Peyer's patch (tissue), 4 donors: ENCODE results near the gene BACH2. TPM values are rescaled to one million over a fixed set of nuclear protein-coding genes. Genes with fewer than 3 reads are reported as not detected.
"Not testable (repeated sequence)": the region's sequence is repeated elsewhere in the genome, so short reads cannot be mapped to it uniquely, and the experiment has no call there.

ENCODE experiments used
- DNase-seq, 3 donors: peaks; one replicate each; pipeline ENCODE4 v3.0.0-alpha.2; 2017 to 2019
- H3K27ac ChIP-seq, 4 donors: fragments of 200-600 bp; sonication (generic); one replicate each; pipeline ENCODE4 v1.5.1; 2016 to 2019
- H3K27me3 ChIP-seq, 2 donors: fragments of 200-600 bp; sonication (generic); one replicate each; pipeline ENCODE4 v1.5.1; 2019
- H3K36me3 ChIP-seq, 3 donors: fragments of 200-600 bp; sonication (generic); one replicate each; pipeline ENCODE4 v1.5.1; 2016 to 2019
- H3K4me1 ChIP-seq, 4 donors: fragments of 200-600 bp; sonication (generic); one replicate each; pipeline ENCODE4 v1.5.1; 2016 to 2019
- H3K4me3 ChIP-seq, 4 donors: fragments of 200-600 bp; sonication (generic); 1 replicate in 3 of 4; 2 replicates in 1 of 4; pipeline ENCODE4 v1.5.1; 2016 to 2019; ENCODE audit warnings: mild to moderate bottlenecking in 1 of 4
- H3K9me3 ChIP-seq, 4 donors: fragments of 200-600 bp; sonication (generic); one replicate each; pipeline ENCODE4 v1.5.1; 2016 to 2019; ENCODE audit warnings: mild to moderate bottlenecking in 1 of 4
- POLR2A ChIP-seq, 2 donors: fragments of 450-650 bp; IDR thresholded peaks; one replicate each; pipeline ENCODE4 v1.5.1; 2017; ENCODE audit warnings: antibody characterized with exemption in 2 of 2, mild to moderate bottlenecking in 2 of 2, moderate library complexity in 2 of 2
- total RNA-seq, 4 donors: library from RNA; depleted of rRNA; stranded (reverse); fragments of >200 nt; gene quantifications; one replicate each; pipeline ENCODE4 v1.1.0, GENCODE V29; 2016
- TF ChIP-seq, protein P1 (sequence below), 6 experiments: fragments of 450-650 bp in 4 of 6; fragments of 200-600 bp in 2 of 6; sonication (generic) in 1 of 6; IDR thresholded peaks; one replicate each; pipeline ENCODE4 v1.5.1; 2017 to 2019; ENCODE audit warnings: antibody characterized with exemption in 6 of 6, mild to moderate bottlenecking in 3 of 6, moderate library complexity in 1 of 6

BACH2 gene
- total RNA-seq, 4 donors from 2014 or later: 0.18 to 26.4 (median 8.2) TPM

DNA sequence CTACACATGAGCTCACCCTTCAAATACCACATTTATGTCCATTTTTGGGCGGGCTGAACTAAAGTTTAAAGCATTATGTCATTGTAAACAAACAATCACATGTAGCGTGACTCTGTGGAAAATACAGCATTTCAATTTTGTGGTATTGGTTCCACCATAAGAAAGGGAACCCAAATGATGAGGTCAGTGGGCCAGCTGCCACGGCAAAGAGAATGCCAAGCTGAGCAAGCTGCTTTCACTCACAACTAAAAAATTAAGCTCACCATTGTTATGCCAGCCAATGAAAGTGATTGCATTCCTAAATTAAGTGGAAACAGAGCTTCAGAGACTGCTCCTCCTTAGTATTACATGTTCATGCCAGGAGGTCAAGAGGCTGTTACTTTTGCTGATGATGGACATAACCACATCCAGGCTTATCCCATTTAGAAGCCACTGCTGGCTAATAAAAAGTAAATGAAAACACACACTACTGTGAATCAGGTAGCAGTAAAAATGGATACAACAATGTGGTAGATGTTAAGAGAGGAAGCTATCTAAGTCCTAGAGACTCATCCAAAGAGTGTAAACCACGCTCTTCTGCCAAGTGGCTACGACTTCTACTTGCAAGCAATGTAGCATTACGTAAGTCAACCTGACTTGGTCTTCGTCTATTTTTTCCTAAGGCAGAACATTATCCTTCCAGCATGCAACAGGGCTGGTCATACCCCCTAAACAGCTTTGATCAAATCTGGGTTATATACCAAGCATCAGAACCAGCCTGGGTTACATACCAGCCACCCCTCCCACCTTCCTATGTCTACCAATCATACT lies 164.8 kb downstream of the BACH2 start:
- DNase-seq: no peak
- Histone ChIP-seq H3K9me3 (no peaks in the 10 kb centered on the region), H3K36me3 (no peaks in the 10 kb centered on the region), H3K4me3 (no peak overlapping the region), H3K27ac (no peak overlapping the region), H3K4me1 (peaks cover 0 to 4% (median 0%) of the 10 kb centered on the region in 4 donors), H3K27me3 (no peaks in the 10 kb centered on the region)
- TF ChIP-seq, protein P1, sequence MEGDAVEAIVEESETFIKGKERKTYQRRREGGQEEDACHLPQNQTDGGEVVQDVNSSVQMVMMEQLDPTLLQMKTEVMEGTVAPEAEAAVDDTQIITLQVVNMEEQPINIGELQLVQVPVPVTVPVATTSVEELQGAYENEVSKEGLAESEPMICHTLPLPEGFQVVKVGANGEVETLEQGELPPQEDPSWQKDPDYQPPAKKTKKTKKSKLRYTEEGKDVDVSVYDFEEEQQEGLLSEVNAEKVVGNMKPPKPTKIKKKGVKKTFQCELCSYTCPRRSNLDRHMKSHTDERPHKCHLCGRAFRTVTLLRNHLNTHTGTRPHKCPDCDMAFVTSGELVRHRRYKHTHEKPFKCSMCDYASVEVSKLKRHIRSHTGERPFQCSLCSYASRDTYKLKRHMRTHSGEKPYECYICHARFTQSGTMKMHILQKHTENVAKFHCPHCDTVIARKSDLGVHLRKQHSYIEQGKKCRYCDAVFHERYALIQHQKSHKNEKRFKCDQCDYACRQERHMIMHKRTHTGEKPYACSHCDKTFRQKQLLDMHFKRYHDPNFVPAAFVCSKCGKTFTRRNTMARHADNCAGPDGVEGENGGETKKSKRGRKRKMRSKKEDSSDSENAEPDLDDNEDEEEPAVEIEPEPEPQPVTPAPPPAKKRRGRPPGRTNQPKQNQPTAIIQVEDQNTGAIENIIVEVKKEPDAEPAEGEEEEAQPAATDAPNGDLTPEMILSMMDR (IDR thresholded peaks at IDR 0.05): no peak
- TF ChIP-seq POLR2A (IDR thresholded peaks at IDR 0.05): no peak

DNA sequence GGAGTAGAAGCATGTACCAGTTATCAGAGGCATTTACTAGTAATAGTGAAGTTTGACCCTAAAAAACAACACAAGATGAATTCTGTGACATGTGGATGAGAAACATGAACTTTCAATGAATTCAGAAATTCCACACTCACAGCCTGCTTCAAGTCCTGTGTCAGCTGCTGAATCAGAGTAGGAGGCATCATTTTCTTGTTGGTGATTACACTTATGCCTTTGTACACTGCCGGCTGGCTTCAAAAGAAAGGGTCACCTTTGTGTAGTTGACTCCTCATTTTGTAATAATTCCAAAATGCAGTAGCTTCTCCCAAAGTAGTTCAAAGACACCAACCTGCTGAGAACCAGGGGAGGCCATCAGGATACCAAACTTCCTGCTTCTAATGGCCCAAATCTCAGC lies 165.5 kb downstream of the BACH2 start:
- Histone ChIP-seq H3K9me3 (no peaks in the 10 kb centered on the region), H3K4me3 (no peak overlapping the region), H3K27me3 (no peaks in the 10 kb centered on the region), H3K27ac (no peak overlapping the region), H3K36me3 (no peaks in the 10 kb centered on the region), H3K4me1 (peaks cover 0 to 4% (median 0%) of the 10 kb centered on the region in 4 donors)
- no peak for DNase-seq
- TF ChIP-seq, protein P1 (IDR thresholded peaks at IDR 0.05): no peak
- TF ChIP-seq POLR2A (IDR thresholded peaks at IDR 0.05): no peak

DNA sequence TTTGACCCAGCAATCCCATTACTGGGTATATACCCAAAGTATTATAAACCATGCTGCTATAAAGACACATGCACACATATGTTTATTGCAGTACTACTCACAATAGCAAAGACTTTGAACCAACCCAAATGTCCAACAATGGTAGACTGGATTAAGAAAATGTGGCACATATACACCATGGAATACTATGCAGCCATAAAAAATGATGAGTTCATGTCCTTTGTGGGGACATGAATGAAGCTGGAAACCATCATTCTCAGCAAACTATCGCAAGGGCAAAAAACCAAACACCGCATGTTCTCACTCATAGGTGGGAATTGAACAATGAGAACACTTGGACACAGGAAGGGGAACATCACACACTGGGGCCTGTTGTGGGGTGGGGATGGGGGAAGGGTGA lies 168.0 kb downstream of the BACH2 start:
- H3K36me3 ChIP-seq, H3K9me3 ChIP-seq, DNase-seq: not testable (repeated sequence)

DNA sequence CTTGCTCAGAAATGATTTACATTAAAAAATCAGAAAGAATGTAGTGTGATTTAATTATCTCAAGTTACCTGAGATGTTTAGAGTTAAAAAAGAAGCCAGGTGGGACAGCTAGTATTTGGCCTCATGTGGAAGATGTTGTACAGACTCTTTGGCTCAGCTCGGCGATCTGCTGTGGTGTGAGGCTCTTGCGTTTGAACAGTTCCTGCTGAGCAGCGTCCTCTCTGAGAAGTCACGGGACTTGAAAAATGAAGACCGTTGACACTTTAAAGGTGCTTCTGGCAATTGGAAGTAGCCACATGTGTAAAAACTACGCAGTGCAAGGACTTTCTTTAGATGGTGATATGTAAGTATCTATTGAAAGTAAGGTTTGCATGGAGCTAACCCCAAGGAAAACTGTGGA lies 169.0 kb downstream of the BACH2 start:
- Histone ChIP-seq H3K36me3 (no peaks in the 10 kb centered on the region), H3K27me3 (no peaks in the 10 kb centered on the region), H3K4me3 (no peak overlapping the region), H3K27ac (no peak overlapping the region), H3K9me3 (no peaks in the 10 kb centered on the region), H3K4me1 (peaks cover 0 to 2% (median 0%) of the 10 kb centered on the region in 4 donors)
- DNase-seq: no peak
- no peak for TF ChIP-seq POLR2A (IDR thresholded peaks at IDR 0.05)
- TF ChIP-seq, protein P1 (IDR thresholded peaks at IDR 0.05): no peak

More for the DNA sequence above, 168.0 kb downstream of the BACH2 start:
- not testable (repeated sequence) for H3K27ac ChIP-seq, H3K4me3 ChIP-seq, H3K27me3 ChIP-seq, H3K4me1 ChIP-seq

DNA sequence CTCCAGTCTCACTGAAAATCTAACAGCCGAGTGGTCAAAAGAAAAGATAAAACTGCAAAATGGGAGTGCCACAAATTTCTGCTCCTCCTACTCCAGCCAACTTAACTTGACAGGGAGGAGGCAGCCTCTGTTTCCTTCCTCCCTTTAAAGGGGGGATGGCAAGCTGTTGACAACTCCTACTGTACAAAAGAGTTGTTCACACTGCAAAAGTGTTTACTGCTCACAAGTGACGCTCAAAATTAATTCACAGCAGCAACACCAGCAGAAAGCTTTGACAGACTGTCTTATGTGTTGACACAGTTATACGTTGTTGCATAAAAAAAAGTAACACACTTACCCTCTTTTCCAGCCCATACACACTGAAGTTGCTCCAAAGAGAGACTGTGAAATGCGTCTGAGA lies 169.8 kb downstream of the BACH2 start:
- no peak overlapping the region for H3K27ac ChIP-seq
- H3K36me3 ChIP-seq: no peaks in the 10 kb centered on the region
- TF ChIP-seq, protein P1 (IDR thresholded peaks at IDR 0.05): no peak
- TF ChIP-seq POLR2A (IDR thresholded peaks at IDR 0.05): no peak
- DNase-seq: no peak
- no peaks in the 10 kb centered on the region for H3K9me3 ChIP-seq
- H3K27me3 ChIP-seq: no peaks in the 10 kb centered on the region
- H3K4me1 ChIP-seq: no peaks in the 10 kb centered on the region
- no peak overlapping the region for H3K4me3 ChIP-seq

DNA sequence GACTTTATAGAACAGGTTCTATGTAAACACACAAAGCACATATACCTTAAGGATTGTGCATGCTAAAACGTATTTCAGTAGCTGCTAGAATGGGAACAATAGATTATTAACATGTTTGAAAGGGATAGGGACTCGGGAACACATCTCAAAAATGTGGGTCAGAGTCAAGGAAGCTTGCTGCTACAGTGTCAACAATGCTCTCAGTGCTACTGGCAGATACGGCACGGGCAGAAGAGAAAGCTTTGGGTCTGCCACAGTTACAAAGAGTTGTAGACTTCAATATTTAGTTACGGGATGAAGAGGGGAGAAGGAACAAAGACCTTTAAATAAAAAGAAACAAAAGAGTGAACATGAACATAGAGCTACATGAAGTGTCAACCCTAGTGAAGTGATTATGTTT lies 170.5 kb downstream of the BACH2 start:
- no peaks in the 10 kb centered on the region for H3K27me3 ChIP-seq

More for the DNA sequence above, 170.5 kb downstream of the BACH2 start:
- no peaks in the 10 kb centered on the region for H3K4me1 ChIP-seq
- H3K36me3 ChIP-seq: no peaks in the 10 kb centered on the region
- no peak overlapping the region for H3K27ac ChIP-seq
- TF ChIP-seq POLR2A (IDR thresholded peaks at IDR 0.05): no peak
- TF ChIP-seq, protein P1 (IDR thresholded peaks at IDR 0.05): no peak
- DNase-seq: no peak
- no peak overlapping the region for H3K4me3 ChIP-seq
- no peaks in the 10 kb centered on the region for H3K9me3 ChIP-seq
